Activated CD8-positive, alpha-beta memory T cell treated with anti-CD3 and anti-CD28 coated beads, Interleukin-2, amount 50 U/mL, for 24 hours (primary cell): ENCODE results near the gene BCAS3.
"Not testable (repeated sequence)": the region's sequence is repeated elsewhere in the genome, so short reads cannot be mapped to it uniquely, and the experiment has no call there.

Experiments used
- DNase-seq: peaks from one replicate; pipeline ENCODE4 v3.0.0-alpha.2; 2020; ENCODE audit errors: extremely low read depth

The BCAS3 gene

GRCh38 chr17:60934723-60935122, 257.1 kb downstream of the BCAS3 start:
- DNase-seq: no peak

- DNase-seq: not testable (repeated sequence)
Observed at GRCh38 chr17:60935991-60936390, 258.3 kb downstream of the BCAS3 start.

DNA sequence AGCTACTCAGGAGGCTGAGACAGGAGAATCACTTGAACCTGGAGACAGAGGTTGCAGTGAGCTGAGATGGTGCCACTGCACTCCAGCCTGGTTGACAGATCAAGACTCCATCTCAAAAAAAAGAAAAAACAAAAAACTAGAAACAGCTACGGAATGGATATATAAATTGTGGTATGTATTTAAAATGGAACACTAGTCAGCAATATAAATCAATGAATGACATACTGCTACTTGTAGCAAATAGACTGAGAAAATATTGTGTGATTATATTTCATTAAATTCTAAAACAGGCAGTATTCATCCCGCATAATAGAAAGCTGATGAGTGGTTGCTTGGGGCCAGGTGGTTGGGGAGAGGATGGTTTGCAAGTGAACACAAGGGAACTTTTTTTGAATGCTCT, 261.7 kb downstream of the BCAS3 start:
- DNase-seq: no peak

DNA sequence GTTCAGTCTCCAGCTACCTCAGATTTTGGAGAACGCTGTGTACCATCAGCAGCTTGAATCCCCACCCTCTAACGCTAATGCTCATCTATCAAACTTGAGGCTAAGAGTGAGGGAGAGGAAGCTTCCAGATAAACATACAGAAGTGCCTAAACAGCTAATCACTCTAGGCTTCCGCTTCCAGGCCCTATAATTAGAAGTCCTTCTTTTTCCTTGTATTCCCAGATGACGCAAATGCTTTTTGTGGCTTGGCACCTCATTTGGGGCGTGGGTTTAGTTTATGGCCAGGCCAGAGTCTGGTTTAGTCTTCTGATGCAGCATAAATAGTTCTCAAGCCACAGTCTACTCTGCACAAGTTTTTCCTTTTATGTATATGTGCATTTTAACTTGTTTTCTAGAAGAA, 263.4 kb downstream of the BCAS3 start:
- no peak for DNase-seq

DNA sequence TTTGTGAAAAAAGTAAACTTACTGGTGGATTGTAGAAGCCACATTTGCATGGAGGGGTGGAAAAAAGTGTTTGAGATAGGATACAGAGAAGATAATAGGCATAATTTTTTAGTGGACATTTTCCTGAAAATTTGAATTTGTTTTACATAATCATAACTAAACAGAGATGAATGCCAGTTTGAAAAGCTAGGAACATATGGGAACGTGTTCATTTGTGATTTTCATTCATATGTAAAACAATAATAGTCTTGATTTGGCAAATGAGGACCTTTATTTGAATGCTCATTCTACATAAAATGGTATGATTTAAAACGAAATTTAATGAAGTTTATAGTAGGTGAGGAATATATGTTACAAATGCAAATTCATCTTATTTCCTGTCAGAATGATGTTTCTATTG, 263.9 kb downstream of the BCAS3 start:
- no peak for DNase-seq

DNA sequence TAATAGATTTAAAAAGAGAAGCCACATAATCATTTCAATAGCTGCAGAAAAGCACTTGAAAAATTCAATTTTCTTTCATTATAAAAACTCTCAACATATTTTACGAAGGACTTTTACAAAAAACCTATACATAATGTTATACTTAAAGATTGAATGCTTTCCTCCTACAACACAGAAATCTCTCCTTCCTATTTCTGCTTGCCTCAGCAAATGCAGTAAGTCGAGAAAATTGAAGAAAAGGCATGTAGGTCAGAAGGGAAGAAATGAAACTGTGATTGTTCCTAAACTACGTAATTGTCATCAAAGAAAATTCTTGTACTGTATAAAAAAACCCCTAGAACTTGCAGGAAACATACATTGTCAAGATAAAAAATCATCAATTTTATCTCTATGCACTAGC, 267.1 kb downstream of the BCAS3 start:
- no peak for DNase-seq

- DNase-seq: no peak
Observed at GRCh38 chr17:60947100-60947499, 269.4 kb downstream of the BCAS3 start.

DNA sequence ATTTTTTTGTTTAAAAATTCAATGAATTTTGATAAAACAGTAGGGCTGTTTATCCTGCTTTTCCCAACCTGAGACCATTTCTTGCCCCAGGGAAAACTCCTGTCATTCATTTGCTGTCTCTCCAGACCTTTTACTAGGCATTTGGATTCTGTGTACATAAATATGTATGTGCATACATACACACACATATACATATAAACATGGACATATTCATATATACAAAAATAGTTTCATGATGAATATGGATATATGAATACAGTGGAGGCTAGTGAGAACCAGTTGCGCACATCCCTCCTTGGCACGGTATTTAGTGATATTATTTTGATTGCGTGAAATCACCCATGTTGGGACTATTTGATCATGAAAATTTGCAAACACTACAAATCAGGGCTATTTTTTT, 269.9 kb downstream of the BCAS3 start:
- DNase-seq: no peak

DNA sequence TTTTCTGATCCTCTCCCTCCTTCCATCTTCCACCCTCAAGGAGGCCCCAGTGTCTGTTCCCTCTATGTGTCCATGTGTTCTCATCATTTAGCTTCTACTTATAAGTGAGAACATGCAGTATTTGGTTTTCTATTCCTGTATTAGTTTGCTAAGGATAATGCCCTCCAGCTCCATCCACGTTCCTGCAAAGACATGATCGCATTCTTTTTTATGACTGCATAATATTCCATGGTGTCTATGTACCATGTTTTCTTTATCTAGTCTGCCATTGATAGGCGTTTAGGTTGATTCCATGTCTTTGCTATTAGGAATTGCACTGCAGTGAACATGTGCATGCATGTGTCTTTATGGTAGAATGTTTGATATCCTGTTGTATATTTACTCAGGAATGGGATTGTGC, 275.1 kb downstream of the BCAS3 start:
- no peak for DNase-seq

DNA sequence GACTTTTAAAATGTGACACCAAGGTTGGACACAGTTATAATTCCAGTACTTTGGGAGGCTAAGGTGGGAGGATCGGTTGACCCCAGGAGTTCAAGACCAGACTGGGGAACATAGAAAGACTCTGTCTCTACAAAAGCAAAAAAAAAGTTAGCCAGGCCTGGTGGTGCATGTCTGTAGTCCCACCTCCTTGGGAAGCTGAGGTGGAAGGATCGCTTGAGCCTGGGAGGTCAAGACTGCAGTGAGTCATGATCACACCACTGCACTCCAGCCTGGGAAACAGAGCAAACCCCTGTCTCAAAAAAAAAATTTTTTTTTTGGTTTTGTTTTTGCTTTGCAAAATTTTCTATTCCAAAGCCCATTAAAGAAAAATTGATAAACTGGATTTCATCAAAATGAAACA, 281.4 kb downstream of the BCAS3 start:
- no peak for DNase-seq

- DNase-seq: no peak
Observed at GRCh38 chr17:60959696-60960095, 282.0 kb downstream of the BCAS3 start.

GRCh38 chr17:60960398-60961065, 282.9 kb downstream of the BCAS3 start:
- no peak for DNase-seq

DNA sequence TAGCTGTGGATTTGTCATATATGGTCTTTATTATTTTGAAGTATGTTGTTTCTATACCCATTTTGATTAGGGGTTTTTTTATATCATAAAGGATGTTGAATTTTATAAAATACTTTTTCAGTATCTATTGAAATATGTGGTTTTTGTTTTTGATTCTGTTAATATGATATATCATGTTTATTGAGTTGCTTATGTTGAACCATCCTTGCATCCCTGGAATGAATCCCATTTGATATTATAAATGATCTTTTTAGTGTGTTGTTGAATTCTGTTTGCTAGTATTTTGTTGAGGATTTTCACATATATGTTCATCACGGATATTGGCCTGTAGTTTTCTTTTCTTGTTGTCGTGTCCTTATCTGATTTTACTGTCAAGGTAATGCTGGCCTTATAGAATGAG, 286.5 kb downstream of the BCAS3 start:
- DNase-seq: no peak

GRCh38 chr17:60968266-60968665, 290.6 kb downstream of the BCAS3 start:
- no peak for DNase-seq

- DNase-seq: no peak
Observed at GRCh38 chr17:60969500-60970037, 291.9 kb downstream of the BCAS3 start.

DNA sequence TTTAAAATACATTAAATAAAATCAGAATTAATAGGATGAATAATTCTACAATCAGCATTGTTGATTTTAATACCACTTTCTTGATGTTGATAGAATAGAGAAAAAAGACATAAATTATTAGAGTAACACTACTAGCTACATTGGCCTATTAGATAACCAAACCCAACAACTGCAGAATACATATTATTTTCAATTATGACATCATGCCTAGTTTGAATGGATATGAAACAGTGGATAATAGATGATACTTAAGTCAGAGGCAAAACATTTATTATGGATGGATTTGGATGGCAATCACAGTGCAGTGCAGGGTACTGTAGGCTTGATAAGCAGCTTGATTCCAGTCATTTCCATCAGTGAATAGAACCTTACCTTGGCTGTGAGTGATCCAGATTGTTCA, 293.1 kb downstream of the BCAS3 start:
- no peak for DNase-seq

DNA sequence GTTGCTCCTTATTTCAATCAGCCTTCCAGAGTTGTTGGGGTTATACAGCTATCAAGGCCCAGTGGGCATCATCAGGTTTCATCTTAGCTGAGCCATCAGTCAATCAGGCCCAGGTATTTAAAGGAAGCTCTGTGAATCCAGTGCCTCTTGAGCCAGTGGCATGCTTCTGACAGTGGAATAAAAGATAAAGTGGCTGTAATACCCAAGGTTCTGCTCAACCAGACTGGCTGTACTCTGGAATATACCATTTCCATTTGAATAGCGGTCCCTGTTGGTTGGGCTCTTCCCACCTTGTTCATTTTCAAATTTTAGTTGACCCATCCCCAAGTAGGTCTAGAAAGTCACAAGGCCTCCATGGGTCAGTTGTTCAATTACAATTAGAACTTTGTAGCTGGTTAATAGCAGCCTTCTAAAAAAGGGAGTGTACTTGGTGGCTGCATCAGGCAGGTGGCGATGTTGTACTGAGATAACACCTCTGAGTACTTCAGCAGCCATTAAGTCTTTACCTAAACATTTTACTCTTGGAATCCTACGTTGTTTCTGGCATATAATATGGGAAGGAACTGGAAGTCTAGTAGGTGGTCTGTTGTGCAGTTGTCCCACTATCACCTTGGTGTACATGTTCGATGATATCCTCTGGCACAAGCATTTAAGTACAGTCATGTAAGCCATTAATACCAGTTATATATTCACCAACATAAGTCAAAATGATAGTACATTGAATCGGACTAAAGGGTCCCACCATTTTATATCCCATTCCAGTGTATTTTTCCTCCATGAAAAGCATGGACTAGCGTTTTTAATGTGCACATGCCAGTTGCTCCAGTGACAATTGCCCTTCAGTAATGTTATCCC, 294.1 kb downstream of the BCAS3 start:
- no peak for DNase-seq

GRCh38 chr17:60976861-60977260, 299.2 kb downstream of the BCAS3 start:
- DNase-seq: not testable (repeated sequence)

DNA sequence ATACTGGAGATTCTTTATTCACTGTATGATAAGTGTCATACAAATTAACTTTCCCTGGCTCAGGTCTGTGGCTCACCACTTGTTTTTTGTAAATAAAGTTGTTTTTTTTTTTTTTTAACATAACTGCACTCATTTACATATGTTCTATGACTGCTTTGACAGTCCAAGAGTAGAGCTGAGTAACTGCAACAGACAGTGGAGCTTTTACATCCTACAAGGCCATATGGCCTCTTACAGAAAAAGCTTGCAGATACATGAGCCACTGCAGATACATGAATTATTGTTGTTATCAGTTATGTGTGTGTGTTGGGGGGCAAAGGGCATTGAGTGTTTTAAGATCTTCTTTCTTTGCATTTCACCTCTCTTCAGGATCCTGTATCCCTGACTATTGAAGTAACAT, 311.7 kb downstream of the BCAS3 start:
- DNase-seq: no peak

GRCh38 chr17:60989846-60990245, 312.2 kb downstream of the BCAS3 start:
- DNase-seq: no peak

DNA sequence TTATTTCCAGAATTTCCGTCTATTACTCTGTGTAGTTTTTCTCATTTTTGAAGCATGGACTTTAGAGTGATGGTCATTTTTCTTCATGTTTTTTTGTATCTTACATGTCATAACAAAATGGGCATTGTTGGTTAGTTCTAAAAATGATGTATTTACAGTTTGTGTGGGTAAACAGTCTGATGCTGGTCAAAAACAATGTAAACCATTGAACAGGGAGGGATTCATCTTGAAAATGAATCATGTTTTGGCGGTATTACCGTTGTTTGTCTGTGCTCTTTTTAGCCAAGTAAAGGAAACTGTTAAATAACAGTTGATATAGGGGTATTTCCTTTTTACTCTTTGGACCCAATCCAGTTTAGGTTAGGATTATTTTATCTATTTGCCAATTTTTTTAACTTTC, 315.8 kb downstream of the BCAS3 start:
- DNase-seq: no peak

DNA sequence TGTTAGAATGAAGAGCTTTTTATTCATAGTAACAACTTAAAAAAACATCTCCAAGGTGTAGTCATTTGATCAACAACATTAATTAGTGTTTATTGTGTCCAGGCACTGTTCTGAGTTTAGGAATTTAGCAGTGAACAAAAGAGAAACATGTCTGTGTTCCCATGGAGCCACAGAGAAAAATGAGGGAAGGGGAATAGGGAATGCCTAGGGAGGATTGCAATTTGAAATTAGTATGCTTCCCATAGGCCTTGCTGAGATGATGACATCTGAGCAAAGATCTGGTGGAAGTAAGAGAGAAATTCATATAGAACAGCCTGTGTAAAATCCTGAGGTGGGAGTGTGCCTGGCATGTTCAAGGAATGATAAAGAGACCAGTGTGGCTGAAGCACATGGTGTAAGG, 318.0 kb downstream of the BCAS3 start:
- DNase-seq: no peak

DNA sequence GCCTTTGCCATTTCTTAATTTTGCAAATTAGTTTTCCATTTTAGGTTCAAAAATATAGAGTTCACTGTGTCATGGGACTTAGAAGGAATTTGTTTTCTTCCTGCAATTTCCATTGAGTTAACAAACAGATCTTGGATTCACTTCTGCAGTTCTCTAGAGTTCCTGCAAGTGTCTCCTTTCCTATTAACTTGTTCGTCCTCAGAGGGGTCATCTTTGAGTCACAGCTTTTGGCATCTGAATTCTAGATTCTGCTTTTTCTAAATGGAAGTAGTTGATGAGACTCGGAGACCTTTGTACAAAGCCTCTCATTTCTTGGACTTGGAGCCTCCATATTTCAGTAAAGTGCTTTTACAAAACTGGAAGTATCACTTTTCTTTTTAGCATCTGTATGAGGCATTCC, 323.3 kb downstream of the BCAS3 start:
- no peak for DNase-seq
